CD4-positive, alpha-beta T cell treated with Interleukin-2 at 100 ng/mL for 4 hours (primary cell): Measurements from ENCODE around the gene MLH3.
A peak's percentile ranks its signal among the peaks of the same experiment; 100 is the strongest.

Experiments used
- DNase-seq: peaks from one replicate; pipeline ENCODE4 v3.0.0-alpha.2; 2020; ENCODE audit warnings: low spot score

Gene MLH3

GRCh38 chr14:75066691-75067090, 15.4 kb upstream of the MLH3 start:
- no peak for DNase-seq

GRCh38 chr14:75064205-75064567, 12.9 kb upstream of the MLH3 start:
- DNase-seq, result no peak

GRCh38 chr14:75063491-75064204, 12.4 kb upstream of the MLH3 start, which contains the start of gene ACYP1:
TSS of gene ACYP1 (minus strand) at chr14:75064024. CDS start at chr14:75063553, 471 bp downstream.
- DNase-seq, result peak; percentile 93

- peak; percentile 4 for DNase-seq
These were observed 11.7 kb upstream of the MLH3 start for GRCh38 chr14:75063013-75063412.

- no peak for DNase-seq
These were observed 9.2 kb upstream of the MLH3 start for GRCh38 chr14:75060420-75060819.

GRCh38 chr14:75059642-75060041, 8.4 kb upstream of the MLH3 start:
- no peak for DNase-seq

- DNase-seq, result no peak
These were observed 3.2 kb upstream of the MLH3 start for GRCh38 chr14:75054421-75054820.

GRCh38 chr14:75053396-75054291, 2.4 kb upstream of the MLH3 start:
- no peak for DNase-seq

GRCh38 chr14:75051556-75051899, 261 bp upstream of the MLH3 start:
- no peak for DNase-seq

GRCh38 chr14:75049731-75050201, 1.5 kb downstream of the MLH3 start:
- DNase-seq, result no peak

- no peak for DNase-seq
These were observed 2.1 kb downstream of the MLH3 start for GRCh38 chr14:75049136-75049535.

GRCh38 chr14:75048101-75048500, 3.2 kb downstream of the MLH3 start:
- DNase-seq, result no peak

- DNase-seq, result no peak
These were observed 3.8 kb downstream of the MLH3 start for GRCh38 chr14:75047506-75047905.

- DNase-seq, result no peak
These were observed 4.4 kb downstream of the MLH3 start for GRCh38 chr14:75046899-75047298.

GRCh38 chr14:75046275-75046674, 5.0 kb downstream of the MLH3 start:
- no peak for DNase-seq

GRCh38 chr14:75044752-75045151, 6.5 kb downstream of the MLH3 start:
- no peak for DNase-seq

GRCh38 chr14:75044322-75044721, 6.9 kb downstream of the MLH3 start:
- DNase-seq, result no peak

- no peak for DNase-seq
These were observed 9.2 kb downstream of the MLH3 start for GRCh38 chr14:75042035-75042434.

GRCh38 chr14:75041613-75042012, 9.7 kb downstream of the MLH3 start:
- DNase-seq, result no peak

GRCh38 chr14:75040959-75041358, 10.3 kb downstream of the MLH3 start:
- DNase-seq, result no peak

GRCh38 chr14:75040507-75040906, 10.8 kb downstream of the MLH3 start:
- DNase-seq, result no peak

GRCh38 chr14:75032939-75033338, 18.3 kb downstream of the MLH3 start:
- no peak for DNase-seq

- DNase-seq, result no peak
These were observed 21.1 kb downstream of the MLH3 start for GRCh38 chr14:75030147-75030546.
